Activated B cell treated with CpG ODN at 0.5 μM for 24 hours (primary cell): ENCODE measurements around the gene CENPQ. TPM values are rescaled to one million over a fixed set of nuclear protein-coding genes. Genes with fewer than 3 reads are reported as not detected.
A peak's percentile ranks its signal among the peaks of the same experiment; 100 is the strongest.

Source experiments
- ATAC-seq: fragments of 200-7000 bp; cut with Tn5 transposase; one replicate; pipeline ENCODE4 v1.10.0; 2021; ENCODE audit warnings: low read depth, mild to moderate bottlenecking, moderate library complexity
- CTCF ChIA-PET: fragments of 350-600 bp; sonication (Branson Sonifier 250); formaldehyde crosslinking; loops from one replicate; lab custom pipeline; 2021; ENCODE audit warnings: antibody characterized with exemption; lab: Charles Lee
- POLR2A ChIA-PET: fragments of 350-600 bp; sonication (Branson Sonifier 250); formaldehyde crosslinking; loops from one replicate; lab custom pipeline; 2021; ENCODE audit warnings: antibody characterized with exemption; lab: Charles Lee
- DNase-seq: peaks from one replicate; pipeline ENCODE4 v3.0.0; 2022
- H3K27ac Mint-ChIP-seq: one replicate; pipeline ENCODE4 v1.8.0; 2020; ENCODE audit warnings: mixed read lengths
- H3K27me3 Mint-ChIP-seq: one replicate; pipeline ENCODE4 v1.8.0; 2021; ENCODE audit warnings: mixed read lengths
- H3K36me3 Mint-ChIP-seq: one replicate; pipeline ENCODE4 v1.8.0; 2021; ENCODE audit warnings: low read depth, mixed read lengths
- H3K4me1 Mint-ChIP-seq: one replicate; pipeline ENCODE4 v1.8.0; 2021; ENCODE audit warnings: mixed read lengths
- H3K4me3 Mint-ChIP-seq: one replicate; pipeline ENCODE4 v1.8.0; 2020; ENCODE audit warnings: mild to moderate bottlenecking, mixed read lengths
- H3K9me3 Mint-ChIP-seq: one replicate; pipeline ENCODE4 v1.8.0; 2020; ENCODE audit warnings: mixed read lengths
- intact Hi-C: fragments of 100-400 bp; cut with micrococcal nuclease; formaldehyde crosslinking; loops from one replicate; pipeline ENCODE4 v1.15.1; 2024
- total RNA-seq: library from RNA; stranded (reverse); gene quantifications from 2 replicates; pipeline ENCODE4 v1.2.3, GENCODE V29; 2022
- TF ChIP-seq, protein P1 (sequence below): fragments of 200-600 bp; IDR thresholded peaks from one replicate; pipeline ENCODE4 v1.8.0; 2022; ENCODE audit warnings: antibody characterized with exemption, mild to moderate bottlenecking

The CENPQ gene, protein sequence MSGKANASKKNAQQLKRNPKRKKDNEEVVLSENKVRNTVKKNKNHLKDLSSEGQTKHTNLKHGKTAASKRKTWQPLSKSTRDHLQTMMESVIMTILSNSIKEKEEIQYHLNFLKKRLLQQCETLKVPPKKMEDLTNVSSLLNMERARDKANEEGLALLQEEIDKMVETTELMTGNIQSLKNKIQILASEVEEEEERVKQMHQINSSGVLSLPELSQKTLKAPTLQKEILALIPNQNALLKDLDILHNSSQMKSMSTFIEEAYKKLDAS
- total RNA-seq: 7.1 and 7.2 TPM in 2 replicates

DNA sequence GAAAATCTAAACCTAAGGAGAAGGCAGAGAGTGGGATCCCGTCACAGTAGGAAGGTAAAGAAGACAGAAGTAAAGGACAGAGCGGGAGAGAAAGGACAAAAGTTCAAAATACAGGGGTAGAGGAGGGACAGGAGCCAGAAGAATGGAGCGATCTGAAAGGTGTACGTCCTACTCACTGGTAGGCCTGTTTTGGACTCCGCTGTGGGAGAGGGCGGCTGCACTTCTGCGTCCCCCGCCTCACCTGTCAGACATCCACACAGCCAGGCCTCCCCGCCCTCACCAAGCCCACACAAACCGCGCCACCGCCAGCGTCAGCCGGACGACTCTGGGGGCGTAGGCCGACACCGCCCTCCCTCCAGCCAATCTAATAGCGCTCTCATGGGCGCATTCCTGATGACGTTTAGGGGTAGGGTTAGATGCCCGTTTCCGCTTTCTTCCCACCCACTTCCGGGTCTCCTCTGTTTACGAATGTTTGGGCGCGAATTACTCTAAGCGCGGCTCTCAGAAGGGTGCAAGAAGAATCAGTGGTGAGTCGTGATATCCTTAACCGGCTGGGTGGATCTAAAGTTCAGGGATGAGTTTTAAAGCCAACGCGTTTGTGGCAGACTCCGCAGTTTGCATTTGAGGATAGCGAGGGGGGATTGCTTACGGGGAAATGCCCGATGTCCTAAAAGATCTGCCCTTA, at the start of gene CENPQ, which contains the start of gene MMUT:
Gene CENPQ (plus strand): TSS at position 444 of the 685 bp plus-strand sequence. CDS start 6,807 bp downstream, outside the sequence.
Gene MMUT (minus strand): TSS at position 327 of the 685 bp plus-strand sequence. CDS start 3,787 bp downstream, outside the sequence.
- Mint-ChIP-seq H3K4me1 (peaks cover 64% of the 10 kb centered on the region), H3K27ac (peak within 1 kb of the TSS; percentile 94), H3K36me3 (peaks cover 17% of the 10 kb centered on the region), H3K27me3 (no peaks in the 10 kb centered on the region), H3K4me3 (peak within 1 kb of the TSS; percentile 99), H3K9me3 (no peaks in the 10 kb centered on the region)
- TF ChIP-seq, protein P1, sequence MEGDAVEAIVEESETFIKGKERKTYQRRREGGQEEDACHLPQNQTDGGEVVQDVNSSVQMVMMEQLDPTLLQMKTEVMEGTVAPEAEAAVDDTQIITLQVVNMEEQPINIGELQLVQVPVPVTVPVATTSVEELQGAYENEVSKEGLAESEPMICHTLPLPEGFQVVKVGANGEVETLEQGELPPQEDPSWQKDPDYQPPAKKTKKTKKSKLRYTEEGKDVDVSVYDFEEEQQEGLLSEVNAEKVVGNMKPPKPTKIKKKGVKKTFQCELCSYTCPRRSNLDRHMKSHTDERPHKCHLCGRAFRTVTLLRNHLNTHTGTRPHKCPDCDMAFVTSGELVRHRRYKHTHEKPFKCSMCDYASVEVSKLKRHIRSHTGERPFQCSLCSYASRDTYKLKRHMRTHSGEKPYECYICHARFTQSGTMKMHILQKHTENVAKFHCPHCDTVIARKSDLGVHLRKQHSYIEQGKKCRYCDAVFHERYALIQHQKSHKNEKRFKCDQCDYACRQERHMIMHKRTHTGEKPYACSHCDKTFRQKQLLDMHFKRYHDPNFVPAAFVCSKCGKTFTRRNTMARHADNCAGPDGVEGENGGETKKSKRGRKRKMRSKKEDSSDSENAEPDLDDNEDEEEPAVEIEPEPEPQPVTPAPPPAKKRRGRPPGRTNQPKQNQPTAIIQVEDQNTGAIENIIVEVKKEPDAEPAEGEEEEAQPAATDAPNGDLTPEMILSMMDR: no peak
- intact Hi-C loops: no loop called here
- ATAC-seq (peak; percentile 99), DNase-seq (peak; percentile 78)
- POLR2A ChIA-PET: no interaction called here
- CTCF ChIA-PET: no interaction called here

DNA sequence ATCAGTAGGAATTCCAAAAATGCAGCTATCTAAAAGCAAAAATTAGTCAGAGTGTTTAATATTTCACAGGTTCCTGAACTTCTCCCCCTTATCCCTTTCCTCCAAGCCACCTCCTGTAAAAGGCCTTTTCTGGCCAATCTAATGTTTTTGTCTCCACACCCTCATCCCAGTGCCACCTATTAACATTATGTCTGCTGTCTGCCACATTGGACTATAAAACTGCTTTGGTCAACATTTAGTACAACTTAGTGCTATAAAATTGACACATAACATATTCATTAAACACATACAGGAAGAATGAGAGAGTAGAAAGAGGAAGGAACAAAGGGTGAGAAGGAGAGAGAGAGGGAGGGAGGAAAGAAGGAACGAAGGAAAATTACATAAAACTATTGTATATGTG, 47.8 kb upstream of the CENPQ start:
- ATAC-seq (no peak), DNase-seq (no peak)
- H3K36me3 Mint-ChIP-seq: no peaks in the 10 kb centered on the region
- intact Hi-C loops: no loop called here
- no peaks in the 10 kb centered on the region for H3K4me1 Mint-ChIP-seq
- TF ChIP-seq, protein P1: no peak
- H3K9me3 Mint-ChIP-seq: no peaks in the 10 kb centered on the region
- POLR2A ChIA-PET: no interaction called here
- CTCF ChIA-PET: no interaction called here
- no peak overlapping the region for H3K4me3 Mint-ChIP-seq
- no peak overlapping the region for H3K27ac Mint-ChIP-seq
- H3K27me3 Mint-ChIP-seq: peaks cover 2% of the 10 kb centered on the region

DNA sequence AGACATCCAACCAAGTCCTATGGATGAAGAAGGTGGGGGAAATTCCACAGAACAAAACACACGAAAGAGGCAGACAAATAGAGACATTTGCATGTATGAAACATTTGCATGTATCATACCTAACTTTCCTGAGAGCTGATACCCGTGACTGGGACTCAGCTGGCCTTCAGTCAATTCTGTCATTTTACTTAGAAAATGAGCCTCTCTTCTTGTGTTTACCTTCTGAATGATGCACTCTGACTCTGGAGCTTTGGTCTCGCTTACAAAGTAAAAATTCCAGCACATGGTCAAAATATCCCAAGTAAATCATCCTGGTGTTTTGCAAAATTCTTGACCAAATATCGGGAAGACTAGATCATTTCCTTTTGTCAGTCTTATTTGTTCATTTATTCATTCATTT, 47.0 kb upstream of the CENPQ start:
- DNase-seq (no peak), ATAC-seq (no peak)
- Mint-ChIP-seq H3K27ac (no peak overlapping the region), H3K36me3 (no peaks in the 10 kb centered on the region), H3K9me3 (no peaks in the 10 kb centered on the region), H3K4me1 (no peaks in the 10 kb centered on the region), H3K4me3 (no peak overlapping the region), H3K27me3 (peaks cover 2% of the 10 kb centered on the region)
- intact Hi-C loops: no loop called here
- ChIA-PET CTCF (no interaction called here), POLR2A (no interaction called here)
- TF ChIP-seq, protein P1: no peak

DNA sequence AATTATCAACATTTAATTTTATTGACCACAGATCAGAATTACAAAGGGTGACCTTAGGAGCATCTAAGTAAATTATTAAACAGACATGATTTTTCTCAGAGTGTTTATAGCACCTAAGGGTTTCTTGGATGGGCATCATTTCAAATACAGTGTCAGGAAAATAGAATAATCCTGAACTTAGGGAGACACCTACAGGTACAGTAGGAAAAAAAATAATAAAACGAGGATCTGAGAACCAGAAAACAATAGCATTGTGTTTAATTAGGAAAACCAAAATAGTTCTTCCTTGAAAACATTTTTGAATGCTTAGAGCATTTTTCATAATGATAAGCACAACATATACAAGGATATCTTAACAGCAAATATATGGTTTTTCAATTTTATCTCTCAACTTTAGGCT, 39.4 kb upstream of the CENPQ start:
- Mint-ChIP-seq H3K4me3 (no peak overlapping the region), H3K27me3 (no peaks in the 10 kb centered on the region), H3K4me1 (no peaks in the 10 kb centered on the region), H3K36me3 (no peaks in the 10 kb centered on the region), H3K9me3 (no peaks in the 10 kb centered on the region), H3K27ac (no peak overlapping the region)
- ChIA-PET CTCF (no interaction called here), POLR2A (no interaction called here)
- TF ChIP-seq, protein P1: no peak
- no peak for DNase-seq
- no peak for ATAC-seq
- intact Hi-C loops: no loop called here

DNA sequence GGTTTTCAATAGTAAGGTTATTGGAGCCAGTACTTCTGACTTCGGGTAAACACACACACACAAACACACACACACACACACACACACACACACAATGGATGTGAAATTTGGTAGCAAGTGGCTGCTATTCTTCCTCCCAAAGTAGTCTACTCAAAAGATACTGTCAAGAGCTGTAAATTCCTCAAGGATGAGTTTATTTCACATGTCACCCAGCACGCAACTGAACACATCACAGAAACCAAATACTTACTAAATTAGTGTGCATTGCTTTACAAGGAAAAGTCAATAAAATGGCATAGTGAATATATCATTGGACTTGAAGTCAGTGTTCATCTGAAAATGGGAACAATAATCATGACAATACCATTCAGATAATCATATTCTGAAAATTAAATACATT, 33.0 kb upstream of the CENPQ start:
- TF ChIP-seq, protein P1: no peak
- peaks cover 42% of the 10 kb centered on the region for H3K36me3 Mint-ChIP-seq
- H3K27ac Mint-ChIP-seq: no peak overlapping the region
- H3K9me3 Mint-ChIP-seq: peaks cover 4% of the 10 kb centered on the region
- DNase-seq (no peak), ATAC-seq (no peak)
- no peaks in the 10 kb centered on the region for H3K27me3 Mint-ChIP-seq
- CTCF ChIA-PET: no interaction called here
- H3K4me3 Mint-ChIP-seq: no peak overlapping the region
- H3K4me1 Mint-ChIP-seq: no peaks in the 10 kb centered on the region
- POLR2A ChIA-PET: no interaction called here
- intact Hi-C loops: no loop called here
